Right ventricle myocardium inferior (tissue), 1 donor: ENCODE measurements around the gene FAM241A. TPM values are rescaled to one million over a fixed set of nuclear protein-coding genes. Genes with fewer than 3 reads are reported as not detected.
"Not testable (repeated sequence)": the region's sequence is repeated elsewhere in the genome, so short reads cannot be mapped to it uniquely, and the experiment has no call there.

Experiments
- ATAC-seq: fragments of 200-7000 bp; cut with Tn5 transposase; one replicate; pipeline ENCODE4 v1.9.1; 2020; ENCODE audit warnings: mild to moderate bottlenecking, moderate library complexity
- DNase-seq: peaks from one replicate; pipeline ENCODE4 v3.0.0; 2021; ENCODE audit errors: missing footprints
- intact Hi-C: fragments of 100-400 bp; cut with DNase I; formaldehyde crosslinking; loops from one replicate; pipeline ENCODE4 v1.11.0; 2022
- total RNA-seq: library from RNA; stranded (reverse); fragmentation: NEBNext Ultra II Directional; extraction: Animal tissue kit (Norgen Biotek cat#: 25700); gene quantifications from one replicate; pipeline ENCODE4 v1.2.1, GENCODE V29; 2021
- donor health status: DM: no; HTN: yes; CAD: no; lungs with severe emphysema.

Gene FAM241A
- total RNA-seq, 1 donor from 2014 or later = 8.8 TPM

GRCh38 chr4:112127803-112128202 lies 17.5 kb upstream of the FAM241A start:
- intact Hi-C loops = no loop called here
- DNase-seq (no peak), ATAC-seq (no peak)

GRCh38 chr4:112128452-112128851 lies 16.8 kb upstream of the FAM241A start:
- ATAC-seq (no peak), DNase-seq (no peak)
- intact Hi-C loops = no loop called here

- DNase-seq = no peak
- intact Hi-C loops = no loop called here
- ATAC-seq = no peak
Measured at GRCh38 chr4:112130906-112131305, 14.3 kb upstream of the FAM241A start.

- DNase-seq (no peak), ATAC-seq (no peak)
- intact Hi-C loops = no loop called here
Measured at GRCh38 chr4:112136551-112136950, 8.7 kb upstream of the FAM241A start.

GRCh38 chr4:112138538-112138937 lies 6.7 kb upstream of the FAM241A start:
- intact Hi-C loops = no loop called here
- ATAC-seq (no peak), DNase-seq (no peak)

GRCh38 chr4:112140536-112140935 lies 4.7 kb upstream of the FAM241A start:
- no peak for DNase-seq
- intact Hi-C loops = no loop called here
- ATAC-seq = no peak

- intact Hi-C loops = no loop called here
- no peak for DNase-seq
- no peak for ATAC-seq
Measured at GRCh38 chr4:112141366-112142138, 3.7 kb upstream of the FAM241A start.

- intact Hi-C loops = no loop called here
- DNase-seq (no peak), ATAC-seq (no peak)
Measured at GRCh38 chr4:112142182-112142581, 3.1 kb upstream of the FAM241A start.

- ATAC-seq = no peak
- intact Hi-C loops = no loop called here
- DNase-seq = no peak
Measured at GRCh38 chr4:112143781-112144180, 1.5 kb upstream of the FAM241A start.

- no peak for ATAC-seq
- intact Hi-C loops = loop anchor here (1.0 to 5.0 kb wide), 3 partner anchors 42 to 88 kb away; no protein-coding TSS in a partner anchor
- DNase-seq = peak; percentile 59
Measured at GRCh38 chr4:112144546-112145325, 518 bp upstream of the FAM241A start.

- DNase-seq = peak; percentile 79
- intact Hi-C loops = loop anchor here (1.0 to 5.0 kb wide), 3 partner anchors 41 to 86 kb away; no protein-coding TSS in a partner anchor
- ATAC-seq = peak; percentile 29
Measured at GRCh38 chr4:112145790-112146501, 692 bp downstream of the FAM241A start.

GRCh38 chr4:112146502-112146813 lies 1.2 kb downstream of the FAM241A start:
- intact Hi-C loops = loop anchor here (5.0 kb wide), 2 partner anchors 41 to 44 kb away; no protein-coding TSS in a partner anchor

GRCh38 chr4:112147697-112148096 lies 2.4 kb downstream of the FAM241A start:
- DNase-seq (no peak), ATAC-seq (no peak)
- intact Hi-C loops = loop anchor here (5.0 kb wide), 2 partner anchors 40 to 45 kb away; no protein-coding TSS in a partner anchor

More at GRCh38 chr4:112146502-112146813, 1.2 kb downstream of the FAM241A start:
- DNase-seq (no peak), ATAC-seq (no peak)

- ATAC-seq (no peak), DNase-seq (no peak)
- intact Hi-C loops = no loop called here
Measured at GRCh38 chr4:112150920-112151319, 5.7 kb downstream of the FAM241A start.

- intact Hi-C loops = no loop called here
- DNase-seq (no peak), ATAC-seq (no peak)
Measured at GRCh38 chr4:112152521-112152920, 7.3 kb downstream of the FAM241A start.

- DNase-seq (no peak), ATAC-seq (no peak)
- intact Hi-C loops = no loop called here
Measured at GRCh38 chr4:112153211-112153791, 8.0 kb downstream of the FAM241A start.

- DNase-seq (no peak), ATAC-seq (no peak)
- intact Hi-C loops = no loop called here
Measured at GRCh38 chr4:112156112-112156511, 10.9 kb downstream of the FAM241A start.

GRCh38 chr4:112156553-112156952 lies 11.3 kb downstream of the FAM241A start:
- intact Hi-C loops = no loop called here
- no peak for DNase-seq
- ATAC-seq = no peak

- DNase-seq, ATAC-seq, intact Hi-C loops: not testable (repeated sequence)
Measured at GRCh38 chr4:112163706-112164105, 18.5 kb downstream of the FAM241A start.
